Ectodermal cell (in vitro differentiated cells): ENCODE results near the gene TENM3. TPM values are rescaled to one million over a fixed set of nuclear protein-coding genes. Genes with fewer than 3 reads are reported as not detected.
"Not testable (repeated sequence)": the region's sequence is repeated elsewhere in the genome, so short reads cannot be mapped to it uniquely, and the experiment has no call there.

Experiments
- H3K27ac ChIP-seq: 2 replicates; pipeline ENCODE4 v1.7.0; 2013; ENCODE audit warnings: mild to moderate bottlenecking, low read depth, low read length; ENCODE audit not compliant: insufficient read depth, poor library complexity, severe bottlenecking
- H3K27me3 ChIP-seq: 2 replicates; pipeline ENCODE4 v1.7.0; 2013; ENCODE audit warnings: mild to moderate bottlenecking, low read length; ENCODE audit not compliant: insufficient read depth, control insufficient read depth, poor library complexity, severe bottlenecking
- H3K36me3 ChIP-seq: one replicate; pipeline ENCODE4 v1.7.0; 2013; ENCODE audit warnings: low read length; ENCODE audit not compliant: control insufficient read depth, insufficient read depth
- H3K4me1 ChIP-seq: one replicate; pipeline ENCODE4 v1.7.0; 2013; ENCODE audit warnings: low read length; ENCODE audit not compliant: control insufficient read depth, insufficient read depth
- H3K4me3 ChIP-seq: 2 replicates; pipeline ENCODE4 v1.7.0; 2013; ENCODE audit warnings: low read depth, low read length, control low read depth; ENCODE audit not compliant: insufficient read depth
- H3K9me3 ChIP-seq: 2 replicates; pipeline ENCODE4 v1.7.0; 2013; ENCODE audit warnings: mild to moderate bottlenecking, low read length, moderate library complexity; ENCODE audit not compliant: control insufficient read depth
- WGBS, 2 experiments: methylation state at CpG; one replicate each; pipeline ENCODE4 v1.1.7; 2013; ENCODE audit warnings: missing lambda C conversion rate in 2 of 2; 5-methylcytosine and 5-hydroxymethylcytosine counted together
- polyA plus RNA-seq, 4 experiments: library from polyadenylated mRNA; stranded (reverse); fragments of 50-300 nt; gene quantifications; one replicate each; pipeline ENCODE4 v1.2.3, GENCODE V29; 2013

Gene TENM3
- 88.4 TPM for polyA plus RNA-seq (2013, experiment 1 of 4)
- polyA plus RNA-seq (2013, experiment 2 of 4), result 99.3 TPM
- 69.2 TPM for polyA plus RNA-seq (2013, experiment 3 of 4)
- polyA plus RNA-seq (2013, experiment 4 of 4), result 79.0 TPM

DNA sequence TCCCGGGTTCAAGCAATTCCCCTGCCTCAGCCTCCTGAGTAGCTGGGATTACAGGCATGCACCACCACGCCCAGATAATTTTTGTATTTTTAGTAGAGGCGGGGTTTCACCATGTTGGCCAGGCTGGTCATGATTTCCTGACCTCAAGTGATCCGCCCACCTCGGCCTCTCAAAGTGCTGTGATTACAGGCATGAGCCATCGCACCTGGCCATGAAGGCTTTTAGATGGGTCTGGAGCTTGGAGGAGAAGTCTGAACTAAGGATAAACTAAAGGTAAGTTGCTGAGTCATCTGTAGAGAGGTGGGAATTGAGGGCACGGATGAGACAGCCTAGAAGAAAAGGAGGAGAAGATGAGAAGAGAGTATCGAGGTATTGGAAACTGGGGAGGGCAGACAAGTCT, at the start of gene TENM3:
Gene TENM3, plus strand, starts transcription at position 199 of the 400 bp plus-strand sequence. CDS start 80,619 bp downstream, outside the sequence.
- not testable (repeated sequence) for H3K27ac ChIP-seq, H3K27me3 ChIP-seq, H3K36me3 ChIP-seq, H3K4me3 ChIP-seq, H3K9me3 ChIP-seq
- WGBS, 2 experiments, result 92 to 94% methylated on average over 8 of the region's 8 CpGs
- H3K4me1 ChIP-seq, result peaks cover 17% of the 10 kb centered on the region

DNA sequence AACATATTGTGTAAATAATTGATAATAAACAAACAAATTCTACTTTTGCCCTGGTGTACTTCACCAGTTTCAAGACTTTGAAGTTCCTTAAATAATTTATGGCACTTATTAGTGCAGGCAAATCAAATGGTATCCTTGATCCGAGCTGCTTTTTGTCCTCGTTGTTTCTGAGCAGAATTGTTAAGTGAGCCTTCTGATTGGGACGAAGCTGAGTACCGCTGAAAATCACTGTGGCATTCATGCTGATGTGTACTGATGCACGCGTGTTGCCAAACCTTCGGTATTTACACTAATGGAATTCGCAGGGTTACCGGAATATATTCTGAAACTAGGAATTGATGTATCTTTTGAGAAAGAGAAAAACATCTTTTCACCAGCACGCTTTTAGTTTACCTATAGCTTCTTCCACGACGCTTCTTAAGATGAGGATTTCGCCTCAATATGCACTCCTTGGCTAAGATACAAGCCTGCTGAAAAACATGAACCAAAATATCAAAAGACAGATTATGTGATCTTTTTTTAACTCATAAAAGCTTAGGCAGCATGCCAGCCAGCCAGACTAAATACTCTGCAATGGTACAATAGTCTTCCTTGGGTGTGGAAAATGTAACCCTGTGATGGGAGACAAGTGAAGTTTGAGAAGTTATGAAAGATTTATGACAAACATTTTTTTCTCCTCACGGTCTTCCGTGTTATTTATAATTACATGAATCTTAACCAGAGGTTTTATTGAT, 48.9 kb upstream of the TENM3 start:
- no peak overlapping the region for H3K4me3 ChIP-seq
- no peaks in the 10 kb centered on the region for H3K36me3 ChIP-seq
- no peaks in the 10 kb centered on the region for H3K9me3 ChIP-seq
- H3K4me1 ChIP-seq, result peaks cover 3% of the 10 kb centered on the region
- H3K27ac ChIP-seq, result no peak overlapping the region
- WGBS, 2 experiments, result 96% methylated on average over 13 to 14 of the region's 15 CpGs
- H3K27me3 ChIP-seq, result no peaks in the 10 kb centered on the region

DNA sequence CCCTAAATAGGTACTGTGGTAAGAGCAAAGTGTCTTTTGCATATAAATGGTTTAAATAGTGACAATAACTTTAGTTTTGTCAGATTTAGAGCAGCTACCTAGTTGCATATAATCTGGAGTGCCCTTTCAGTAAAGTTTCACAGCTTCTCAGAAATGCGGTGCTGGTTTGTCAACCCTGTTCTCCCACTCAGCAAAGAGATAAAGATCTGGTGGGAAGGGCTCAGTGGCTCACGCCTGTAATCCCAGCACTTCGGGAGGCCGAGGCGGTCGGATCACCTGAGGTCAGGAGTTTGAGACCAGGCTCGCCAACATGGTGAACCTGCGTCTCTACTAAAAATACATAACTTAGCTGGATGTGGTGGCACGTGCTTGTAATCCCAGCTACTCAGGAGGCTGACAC, 45.6 kb upstream of the TENM3 start:
- H3K27ac ChIP-seq, result no peak overlapping the region
- H3K4me3 ChIP-seq, result no peak overlapping the region
- no peaks in the 10 kb centered on the region for H3K36me3 ChIP-seq
- no peaks in the 10 kb centered on the region for H3K4me1 ChIP-seq
- H3K27me3 ChIP-seq, result no peaks in the 10 kb centered on the region
- WGBS, 2 experiments, result 93 to 94% methylated on average over 9 of the region's 9 CpGs
- H3K9me3 ChIP-seq, result no peaks in the 10 kb centered on the region

DNA sequence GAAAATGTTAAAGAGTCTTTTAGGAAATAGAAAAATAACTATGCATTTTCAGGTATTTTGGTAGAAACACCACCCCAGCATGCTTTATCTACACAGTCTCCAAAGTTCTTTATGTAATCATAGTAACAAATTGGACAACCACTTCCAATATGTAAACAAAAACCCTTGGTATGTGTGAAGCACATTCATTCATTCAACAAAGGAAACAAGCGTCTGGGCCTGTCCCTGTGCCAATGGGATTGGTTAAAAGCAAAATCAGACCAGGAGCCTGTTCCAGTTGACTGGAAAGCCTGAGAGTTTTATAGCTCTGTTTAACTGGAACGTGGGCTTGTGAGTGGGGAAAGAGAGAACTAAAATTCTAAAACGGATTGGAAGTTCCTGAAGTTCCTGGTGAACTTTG, 41.3 kb upstream of the TENM3 start:
- no peak overlapping the region for H3K27ac ChIP-seq
- H3K4me1 ChIP-seq, result peaks cover 3% of the 10 kb centered on the region
- H3K27me3 ChIP-seq, result no peaks in the 10 kb centered on the region
- WGBS, 2 experiments, result 92 to 97% methylated on average over 3 of the region's 3 CpGs
- no peaks in the 10 kb centered on the region for H3K36me3 ChIP-seq
- no peaks in the 10 kb centered on the region for H3K9me3 ChIP-seq
- no peak overlapping the region for H3K4me3 ChIP-seq

DNA sequence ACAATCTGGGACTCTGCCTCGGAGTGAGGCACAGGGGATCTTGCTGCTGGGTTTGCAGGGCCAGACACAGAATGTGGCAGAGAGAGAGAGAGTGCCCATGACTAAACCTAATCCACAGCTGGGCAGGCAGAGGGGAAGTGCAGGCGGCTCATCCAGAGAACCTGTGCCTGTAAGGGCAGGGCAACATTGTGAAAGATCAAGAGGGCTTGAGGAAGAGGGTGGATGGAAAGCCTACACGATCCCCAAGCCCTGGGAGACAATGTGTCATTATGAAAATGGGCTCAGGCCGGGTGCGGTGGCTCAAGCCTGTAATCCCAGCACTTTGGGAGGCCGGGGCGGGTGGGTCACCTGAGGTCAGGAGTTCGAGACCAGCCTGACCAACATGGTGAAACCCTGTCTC, 40.6 kb upstream of the TENM3 start:
- H3K9me3 ChIP-seq, result no peaks in the 10 kb centered on the region
- no peak overlapping the region for H3K27ac ChIP-seq
- H3K36me3 ChIP-seq, result no peaks in the 10 kb centered on the region
- peaks cover 8% of the 10 kb centered on the region for H3K4me1 ChIP-seq
- 92 to 94% methylated on average over 8 of the region's 8 CpGs for WGBS, 2 experiments
- no peak overlapping the region for H3K4me3 ChIP-seq
- no peaks in the 10 kb centered on the region for H3K27me3 ChIP-seq

DNA sequence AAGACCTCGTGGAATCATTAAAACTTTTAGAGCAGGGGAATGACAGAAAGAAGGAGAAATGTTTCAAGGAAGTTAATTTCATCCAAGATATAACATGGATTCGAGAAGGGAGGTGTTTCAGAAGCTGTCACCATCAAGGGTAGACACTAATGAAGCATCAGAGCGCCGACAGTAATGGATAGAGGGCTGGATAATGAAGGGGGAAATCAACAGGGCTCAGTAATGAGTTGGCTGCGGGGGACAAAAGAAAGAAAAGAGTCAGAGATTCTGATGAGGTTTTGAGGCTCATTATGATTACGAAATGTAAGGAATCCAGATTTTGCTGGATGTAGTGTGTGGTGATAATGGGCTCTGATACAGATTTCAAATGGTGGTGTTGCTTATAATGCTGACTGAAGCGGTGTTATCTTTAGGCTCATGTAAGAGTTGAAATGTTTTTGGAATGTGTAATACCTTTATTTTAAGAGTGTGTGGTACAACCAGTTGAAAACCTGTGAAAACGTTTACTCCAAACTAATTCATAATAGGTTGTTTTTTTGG, 39.3 kb upstream of the TENM3 start:
- Histone ChIP-seq H3K27ac (no peak overlapping the region), H3K4me3 (no peak overlapping the region), H3K36me3 (no peaks in the 10 kb centered on the region), H3K9me3 (no peaks in the 10 kb centered on the region), H3K4me1 (peaks cover 13% of the 10 kb centered on the region), H3K27me3 (no peaks in the 10 kb centered on the region)
- WGBS, 2 experiments, result 93 to 95% methylated on average over 7 to 8 of the region's 8 CpGs

DNA sequence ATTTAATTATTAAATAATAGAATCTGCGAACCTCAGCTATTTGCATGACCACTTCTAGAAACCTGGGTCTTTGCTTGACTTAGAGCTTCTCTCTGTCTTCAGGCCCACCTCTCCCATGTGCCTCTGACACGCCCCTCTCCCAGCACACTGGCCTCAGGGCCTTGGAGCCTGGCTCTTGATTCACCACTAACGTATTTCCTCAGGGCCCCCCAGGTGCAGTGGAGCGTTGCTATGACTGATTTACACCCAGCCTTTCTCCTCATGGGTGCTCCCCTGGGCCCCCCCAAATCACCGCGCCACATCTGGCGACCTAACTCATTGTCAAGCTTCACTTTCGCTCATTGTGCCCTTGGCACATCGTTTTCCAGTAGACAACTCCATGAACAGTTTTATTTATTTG, 37.9 kb upstream of the TENM3 start:
- no peaks in the 10 kb centered on the region for H3K36me3 ChIP-seq
- H3K27ac ChIP-seq, result no peak overlapping the region
- peaks cover 13% of the 10 kb centered on the region for H3K4me1 ChIP-seq
- H3K4me3 ChIP-seq, result no peak overlapping the region
- WGBS, 2 experiments, result 90 to 91% methylated on average over 9 of the region's 9 CpGs
- H3K9me3 ChIP-seq, result no peaks in the 10 kb centered on the region
- no peaks in the 10 kb centered on the region for H3K27me3 ChIP-seq

DNA sequence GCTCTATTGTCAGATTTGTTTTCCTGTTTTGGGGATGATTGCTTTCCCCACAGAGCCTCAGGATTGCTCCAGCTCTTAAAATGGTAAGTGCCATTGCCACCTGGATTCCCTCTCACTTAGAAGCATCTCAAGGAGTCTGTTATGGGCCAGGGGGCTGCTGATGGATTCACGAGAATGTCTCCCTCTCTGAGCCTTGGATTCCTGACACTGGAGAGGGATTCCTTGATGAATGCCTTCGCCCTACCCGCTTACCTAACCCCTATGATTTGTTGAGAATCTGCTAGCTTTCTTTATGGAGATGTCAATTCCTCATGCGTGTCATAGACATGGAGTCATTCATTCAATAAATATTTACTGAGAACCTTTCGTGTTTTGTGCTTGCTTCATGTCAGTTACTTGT, 36.9 kb upstream of the TENM3 start:
- H3K9me3 ChIP-seq, result no peaks in the 10 kb centered on the region

DNA sequence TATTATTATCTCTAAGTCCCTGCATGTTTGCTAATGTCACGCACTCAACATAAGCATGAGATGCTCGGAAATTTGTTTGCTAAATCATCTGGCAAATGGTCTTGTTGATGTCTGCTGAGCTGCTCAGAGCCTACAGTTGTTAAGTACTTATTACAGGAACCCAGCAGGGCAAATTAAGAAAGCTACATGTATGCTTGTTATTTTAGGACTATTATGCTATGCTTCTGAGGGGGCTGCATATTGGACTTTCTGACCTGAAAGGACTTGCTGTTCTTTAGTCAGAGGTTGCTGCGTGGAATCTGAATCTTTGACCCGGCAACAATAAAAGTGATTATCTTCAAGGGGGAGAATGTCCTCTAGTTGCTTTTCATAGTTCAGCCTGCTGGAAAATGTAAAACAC, 36.3 kb upstream of the TENM3 start:
- Histone ChIP-seq H3K36me3 (no peaks in the 10 kb centered on the region), H3K27ac (no peak overlapping the region), H3K4me3 (no peak overlapping the region), H3K4me1 (peaks cover 17% of the 10 kb centered on the region), H3K27me3 (no peaks in the 10 kb centered on the region), H3K9me3 (no peaks in the 10 kb centered on the region)
- WGBS, 2 experiments, result 83 to 84% methylated on average over 4 of the region's 4 CpGs

More for the DNA sequence above, 36.9 kb upstream of the TENM3 start:
- no peaks in the 10 kb centered on the region for H3K36me3 ChIP-seq
- H3K27me3 ChIP-seq, result no peaks in the 10 kb centered on the region
- no peak overlapping the region for H3K27ac ChIP-seq
- no peak overlapping the region for H3K4me3 ChIP-seq
- 76 to 87% methylated on average over 4 to 5 of the region's 5 CpGs for WGBS, 2 experiments
- peaks cover 13% of the 10 kb centered on the region for H3K4me1 ChIP-seq

DNA sequence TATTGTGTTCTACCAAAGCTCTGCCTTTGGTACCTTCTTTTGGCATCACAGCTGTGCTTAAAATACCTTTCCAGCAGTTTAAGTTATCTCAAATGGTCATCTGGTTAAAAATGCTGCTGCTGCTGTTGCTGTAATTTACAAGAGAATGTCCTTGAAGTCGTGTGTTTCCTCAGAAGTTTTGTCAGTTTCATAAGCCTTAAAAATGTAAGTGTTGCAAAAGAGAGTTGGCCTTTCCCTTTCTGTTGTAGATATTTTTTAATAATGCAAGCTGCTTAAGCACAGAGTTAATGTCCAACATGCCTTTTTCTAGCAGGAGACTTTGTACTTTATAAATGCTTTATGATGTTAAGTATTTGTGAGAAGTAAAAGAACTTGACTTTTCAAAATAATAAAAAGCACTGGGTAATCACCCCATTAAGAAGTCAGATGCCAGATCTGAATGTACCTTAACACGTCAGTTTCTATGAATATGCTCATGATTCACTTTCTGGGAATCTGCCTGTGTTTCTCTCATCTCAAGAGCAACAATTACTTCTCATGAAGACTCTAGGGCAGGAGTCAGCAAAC, 35.3 kb upstream of the TENM3 start:
- H3K36me3 ChIP-seq, result no peaks in the 10 kb centered on the region
- H3K4me1 ChIP-seq, result peaks cover 24% of the 10 kb centered on the region
- no peak overlapping the region for H3K27ac ChIP-seq
- WGBS, 2 experiments, result 47 to 52% methylated on average over 2 of the region's 2 CpGs
- H3K27me3 ChIP-seq, result no peaks in the 10 kb centered on the region
- no peaks in the 10 kb centered on the region for H3K9me3 ChIP-seq
- H3K4me3 ChIP-seq, result no peak overlapping the region
